Measurements from ENCODE around the gene SPNS3. TPM values are rescaled to one million over a fixed set of nuclear protein-coding genes. Genes with fewer than 3 reads are reported as not detected.

SPNS3 gene
- total RNA-seq (0.44 TPM), polyA plus RNA-seq (ENCODE audit: insufficient read depth in 1 of 8, insufficient read length in 8 of 8, low replicate concordance in 1 of 8) (under 1 TPM; 0.17 to 1.00 (median 0.35) TPM)
- long read RNA-seq, donor 1, result 0 reads
- long read RNA-seq, donor 2, result 0 reads
- long read RNA-seq, donor 3, result 0 reads
- long read RNA-seq, donor 4, result 0 reads
- long read RNA-seq, donor 5, result 0 reads
- long read RNA-seq, donor 6, result 0 reads
- long read RNA-seq, donor 7, result 0 reads
- long read RNA-seq, donor 8, result 0 reads
- long read RNA-seq, donor 9, result 0 reads
- long read RNA-seq, donor 10, result 0 reads
- long read RNA-seq, donor 11, result 0 reads

GRCh38 chr17:4433515-4434031 is at the start of gene SPNS3:
Gene SPNS3, plus strand, starts transcription at chr17:4433940. Its CDS starts 28 bp downstream, at chr17:4433968.
- H3K4me3 ChIP-seq (ENCODE audit: low read length), result no peak within 1 kb of the TSS
- DNase-seq, result no peak
- H3K36me3 ChIP-seq (ENCODE audit: control insufficient read depth, insufficient read depth, low read length), result no peaks in the 10 kb centered on the region
- H3K9me3 ChIP-seq (replicated peaks; ENCODE audit: control insufficient read depth, low read depth, low read length), result no peaks in the 10 kb centered on the region
- H3K4me1 ChIP-seq (ENCODE audit: control insufficient read depth, insufficient read depth, low read length), result no peaks in the 10 kb centered on the region
- 47% methylated on average over 13 of the region's 13 CpGs for WGBS (ENCODE audit: insufficient coverage)
- no peaks in the 10 kb centered on the region for H3K27me3 ChIP-seq (ENCODE audit: control insufficient read depth, insufficient read depth, low read length)
- H3K27ac ChIP-seq (ENCODE audit: low read length), result no peak within 1 kb of the TSS

- Histone ChIP-seq H3K27ac (ENCODE audit: low read length) (no peak overlapping the region), H3K36me3 (ENCODE audit: control insufficient read depth, insufficient read depth, low read length) (no peaks in the 10 kb centered on the region)
- 48% methylated on average over 2 of the region's 2 CpGs for WGBS (ENCODE audit: insufficient coverage)
Observed at GRCh38 chr17:4386406-4386805, 47.3 kb upstream of the SPNS3 start.

GRCh38 chr17:4387137-4387536 is 46.6 kb upstream of the SPNS3 start:
- Histone ChIP-seq H3K27me3 (ENCODE audit: control insufficient read depth, insufficient read depth, low read length) (no peaks in the 10 kb centered on the region), H3K4me3 (ENCODE audit: low read length) (no peak overlapping the region), H3K36me3 (ENCODE audit: control insufficient read depth, insufficient read depth, low read length) (no peaks in the 10 kb centered on the region), H3K9me3 (replicated peaks; ENCODE audit: control insufficient read depth, low read depth, low read length) (no peaks in the 10 kb centered on the region), H3K27ac (ENCODE audit: low read length) (no peak overlapping the region), H3K4me1 (ENCODE audit: control insufficient read depth, insufficient read depth, low read length) (no peaks in the 10 kb centered on the region)
- no peak for DNase-seq
- WGBS (ENCODE audit: insufficient coverage), result 53% methylated on average over 3 of the region's 5 CpGs

More at GRCh38 chr17:4386406-4386805, 47.3 kb upstream of the SPNS3 start:
- Histone ChIP-seq H3K4me3 (ENCODE audit: low read length) (no peak overlapping the region), H3K9me3 (replicated peaks; ENCODE audit: control insufficient read depth, low read depth, low read length) (no peaks in the 10 kb centered on the region), H3K27me3 (ENCODE audit: control insufficient read depth, insufficient read depth, low read length) (no peaks in the 10 kb centered on the region), H3K4me1 (ENCODE audit: control insufficient read depth, insufficient read depth, low read length) (no peaks in the 10 kb centered on the region)
- DNase-seq, result no peak

GRCh38 chr17:4389079-4389478 is 44.7 kb upstream of the SPNS3 start:
- no peak for DNase-seq
- H3K4me3 ChIP-seq (ENCODE audit: low read length), result no peak overlapping the region
- WGBS (ENCODE audit: insufficient coverage), result 56% methylated on average over 6 of the region's 8 CpGs
- H3K27me3 ChIP-seq (ENCODE audit: control insufficient read depth, insufficient read depth, low read length), result no peaks in the 10 kb centered on the region
- no peaks in the 10 kb centered on the region for H3K36me3 ChIP-seq (ENCODE audit: control insufficient read depth, insufficient read depth, low read length)
- no peak overlapping the region for H3K27ac ChIP-seq (ENCODE audit: low read length)
- H3K9me3 ChIP-seq (replicated peaks; ENCODE audit: control insufficient read depth, low read depth, low read length), result no peaks in the 10 kb centered on the region
- no peaks in the 10 kb centered on the region for H3K4me1 ChIP-seq (ENCODE audit: control insufficient read depth, insufficient read depth, low read length)

GRCh38 chr17:4393806-4394205 is 39.9 kb upstream of the SPNS3 start:
- H3K9me3 ChIP-seq (replicated peaks; ENCODE audit: control insufficient read depth, low read depth, low read length), result no peaks in the 10 kb centered on the region
- WGBS (ENCODE audit: insufficient coverage), result 51% methylated on average over 4 of the region's 7 CpGs
- no peaks in the 10 kb centered on the region for H3K4me1 ChIP-seq (ENCODE audit: control insufficient read depth, insufficient read depth, low read length)
- H3K4me3 ChIP-seq (ENCODE audit: low read length), result no peak overlapping the region
- no peak overlapping the region for H3K27ac ChIP-seq (ENCODE audit: low read length)
- H3K27me3 ChIP-seq (ENCODE audit: control insufficient read depth, insufficient read depth, low read length), result no peaks in the 10 kb centered on the region
- DNase-seq, result no peak
- no peaks in the 10 kb centered on the region for H3K36me3 ChIP-seq (ENCODE audit: control insufficient read depth, insufficient read depth, low read length)

GRCh38 chr17:4394208-4395110 is 39.3 kb upstream of the SPNS3 start:
- no peaks in the 10 kb centered on the region for H3K36me3 ChIP-seq (ENCODE audit: control insufficient read depth, insufficient read depth, low read length)
- H3K9me3 ChIP-seq (replicated peaks; ENCODE audit: control insufficient read depth, low read depth, low read length), result no peaks in the 10 kb centered on the region
- no peak overlapping the region for H3K4me3 ChIP-seq (ENCODE audit: low read length)
- no peak overlapping the region for H3K27ac ChIP-seq (ENCODE audit: low read length)
- no peaks in the 10 kb centered on the region for H3K4me1 ChIP-seq (ENCODE audit: control insufficient read depth, insufficient read depth, low read length)
- no peak for DNase-seq
- whole genome bisulfite sequencing (ENCODE audit: insufficient coverage), result 89% methylated on average over 4 of the region's 5 CpGs
- no peaks in the 10 kb centered on the region for H3K27me3 ChIP-seq (ENCODE audit: control insufficient read depth, insufficient read depth, low read length)

GRCh38 chr17:4395111-4395478 is 38.6 kb upstream of the SPNS3 start:
- no CpG with 5 or more reads among the region's 3 CpGs for WGBS (ENCODE audit: insufficient coverage)
- Histone ChIP-seq H3K9me3 (replicated peaks; ENCODE audit: control insufficient read depth, low read depth, low read length) (no peaks in the 10 kb centered on the region), H3K4me3 (ENCODE audit: low read length) (no peak overlapping the region), H3K27me3 (ENCODE audit: control insufficient read depth, insufficient read depth, low read length) (no peaks in the 10 kb centered on the region), H3K4me1 (ENCODE audit: control insufficient read depth, insufficient read depth, low read length) (no peaks in the 10 kb centered on the region), H3K27ac (ENCODE audit: low read length) (no peak overlapping the region), H3K36me3 (ENCODE audit: control insufficient read depth, insufficient read depth, low read length) (no peaks in the 10 kb centered on the region)
- no peak for DNase-seq

GRCh38 chr17:4397840-4398239 is 35.9 kb upstream of the SPNS3 start:
- Histone ChIP-seq H3K27ac (ENCODE audit: low read length) (no peak overlapping the region), H3K27me3 (ENCODE audit: control insufficient read depth, insufficient read depth, low read length) (no peaks in the 10 kb centered on the region), H3K9me3 (replicated peaks; ENCODE audit: control insufficient read depth, low read depth, low read length) (no peaks in the 10 kb centered on the region), H3K36me3 (ENCODE audit: control insufficient read depth, insufficient read depth, low read length) (no peaks in the 10 kb centered on the region), H3K4me3 (ENCODE audit: low read length) (no peak overlapping the region), H3K4me1 (ENCODE audit: control insufficient read depth, insufficient read depth, low read length) (no peaks in the 10 kb centered on the region)
- WGBS (ENCODE audit: insufficient coverage), result 100% methylated on average over 2 of the region's 6 CpGs
- DNase-seq, result no peak

GRCh38 chr17:4405038-4405669 is 28.6 kb upstream of the SPNS3 start:
- 77% methylated on average over 7 of the region's 7 CpGs for WGBS (ENCODE audit: insufficient coverage)
- no peaks in the 10 kb centered on the region for H3K4me1 ChIP-seq (ENCODE audit: control insufficient read depth, insufficient read depth, low read length)
- no peak overlapping the region for H3K4me3 ChIP-seq (ENCODE audit: low read length)

GRCh38 chr17:4405699-4406098 is 28.0 kb upstream of the SPNS3 start:
- Histone ChIP-seq H3K27ac (ENCODE audit: low read length) (no peak overlapping the region), H3K4me1 (ENCODE audit: control insufficient read depth, insufficient read depth, low read length) (no peaks in the 10 kb centered on the region), H3K27me3 (ENCODE audit: control insufficient read depth, insufficient read depth, low read length) (no peaks in the 10 kb centered on the region), H3K36me3 (ENCODE audit: control insufficient read depth, insufficient read depth, low read length) (no peaks in the 10 kb centered on the region), H3K9me3 (replicated peaks; ENCODE audit: control insufficient read depth, low read depth, low read length) (no peaks in the 10 kb centered on the region), H3K4me3 (ENCODE audit: low read length) (no peak overlapping the region)
- DNase-seq, result no peak
- WGBS (ENCODE audit: insufficient coverage), result 82% methylated on average over 5 of the region's 5 CpGs

More at GRCh38 chr17:4405038-4405669, 28.6 kb upstream of the SPNS3 start:
- Histone ChIP-seq H3K27ac (ENCODE audit: low read length) (no peak overlapping the region), H3K27me3 (ENCODE audit: control insufficient read depth, insufficient read depth, low read length) (no peaks in the 10 kb centered on the region), H3K9me3 (replicated peaks; ENCODE audit: control insufficient read depth, low read depth, low read length) (no peaks in the 10 kb centered on the region), H3K36me3 (ENCODE audit: control insufficient read depth, insufficient read depth, low read length) (no peaks in the 10 kb centered on the region)
- DNase-seq, result no peak

All from muscle of leg (tissue), 16 donors.